A673 (cell line): Measurements from ENCODE around the gene SELENON.

ENCODE experiments used
- CTCF ChIP-seq: fragments of 300-800, 200-600 bp; sonication (generic); conservative IDR thresholded peaks from 2 replicates; pipeline ENCODE4 v1.5.1; 2017; ENCODE audit warnings: low read depth, mild to moderate bottlenecking, antibody characterized with exemption, low read length, moderate library complexity, mixed read lengths
- EZH2 ChIP-seq: fragments of 200-600 bp; sonication (generic); IDR thresholded peaks from 2 replicates; pipeline ENCODE4 v1.6.1; 2017; ENCODE audit warnings: borderline replicate concordance, low read depth, mild to moderate bottlenecking, mixed read lengths, antibody characterized with exemption, low read length; ENCODE audit not compliant: poor library complexity, severe bottlenecking

DNA sequence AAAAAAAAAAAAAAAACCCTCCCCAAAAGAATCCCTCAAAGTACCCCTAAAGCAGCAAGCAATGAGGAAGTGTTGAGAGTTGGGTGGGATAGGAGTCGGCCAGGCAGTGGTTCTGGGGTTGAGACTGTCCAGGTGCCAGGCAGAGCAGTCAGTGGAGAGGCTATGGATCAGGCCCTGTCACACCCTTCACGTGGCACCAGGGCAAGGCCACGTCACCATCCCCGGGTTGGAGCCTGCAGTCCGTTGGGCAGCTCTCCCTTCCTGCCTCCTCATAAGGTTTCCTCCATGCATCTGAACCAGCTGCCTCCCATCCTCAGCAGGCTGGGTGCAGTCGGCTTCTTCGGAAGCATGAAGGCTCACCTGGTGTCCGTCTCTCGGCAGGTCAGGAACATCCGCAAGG, 36.5 kb upstream of the SELENON start:
- TF ChIP-seq EZH2 (no peak), CTCF (no peak)
